HEK293 (cell line): ENCODE measurements around the gene IFNA5.

ENCODE experiments used
- CTCF ChIA-PET: fragments of 350-600 bp; formaldehyde crosslinking; extraction: SDS; loops from one replicate; lab custom pipeline; 2021; ENCODE audit warnings: antibody characterized with exemption; lab: Yijun Ruan, JAX
- POLR2A ChIA-PET: fragments of 300-600 bp; formaldehyde crosslinking; extraction: SDS; loops from one replicate; lab custom pipeline; 2020; ENCODE audit warnings: antibody characterized with exemption, inconsistent platforms; lab: Yijun Ruan, JAX
- H3K27ac ChIP-seq: fragments of 200-500 bp; sonication (Bioruptor generic); 2 replicates; pipeline ENCODE4 v1.5.1; 2014; ENCODE audit warnings: low read depth, low read length, control low read depth, inconsistent platforms; ENCODE audit errors: extremely low read depth
- H3K36me3 ChIP-seq, 2 experiments: fragments of 200-500 bp in 1 of 2; sonication (Bioruptor generic) in 1 of 2; 1 replicate in 1 of 2; 2 replicates in 1 of 2; pipeline ENCODE4 v1.5.1; 2014 to 2017; ENCODE audit warnings: inconsistent platforms in 2 of 2, low read length in 2 of 2; ENCODE audit not compliant: control insufficient read depth in 2 of 2, insufficient read depth in 1 of 2
- H3K4me1 ChIP-seq: fragments of 200-500 bp; sonication (Bioruptor generic); 2 replicates; pipeline ENCODE4 v1.5.1; 2014; ENCODE audit warnings: mild to moderate bottlenecking, low read length, inconsistent platforms; ENCODE audit not compliant: control insufficient read depth, insufficient read depth
- H3K4me3 ChIP-seq: 2 replicates; pipeline ENCODE4 v1.5.1; 2011; ENCODE audit warnings: low read depth, mild to moderate bottlenecking, control low read depth, low read length, moderate library complexity
- H3K9me3 ChIP-seq: fragments of 200-500 bp; sonication (Bioruptor generic); 2 replicates; pipeline ENCODE4 v1.5.1; 2014; ENCODE audit warnings: low read depth, low read length, inconsistent platforms; ENCODE audit not compliant: control insufficient read depth, insufficient read depth
- MZF1 ChIP-seq: fragments of 450-650 bp; formaldehyde crosslinking; IDR thresholded peaks from 2 replicates; pipeline ENCODE4 v1.5.1; 2017; ENCODE audit warnings: missing biosample characterization, missing genetic modification characterization, borderline replicate concordance
- SCRT1 ChIP-seq: fragments of 450-650 bp; formaldehyde crosslinking; IDR thresholded peaks from 2 replicates; pipeline ENCODE4 v1.5.1; 2016; ENCODE audit warnings: missing biosample characterization, missing genetic modification characterization, borderline replicate concordance
- YY1 ChIP-seq: fragments of 450-650 bp; formaldehyde crosslinking; IDR thresholded peaks from 2 replicates; pipeline ENCODE4 v1.5.1; 2018; ENCODE audit warnings: missing biosample characterization, missing genetic modification characterization
- ZBTB17 ChIP-seq: fragments of 450-650 bp; formaldehyde crosslinking; IDR thresholded peaks from 2 replicates; pipeline ENCODE4 v1.5.1; 2016; ENCODE audit warnings: missing biosample characterization, missing genetic modification characterization
- ZBTB21 ChIP-seq: fragments of 450-650 bp; formaldehyde crosslinking; IDR thresholded peaks from 2 replicates; pipeline ENCODE4 v1.5.1; 2017; ENCODE audit warnings: missing biosample characterization, missing genetic modification characterization
- ZNF140 ChIP-seq: fragments of 450-650 bp; formaldehyde crosslinking; IDR thresholded peaks from 2 replicates; pipeline ENCODE4 v1.5.1; 2016; ENCODE audit warnings: missing biosample characterization, missing genetic modification characterization
- ZNF2 ChIP-seq: fragments of 450-650 bp; formaldehyde crosslinking; IDR thresholded peaks from 2 replicates; pipeline ENCODE4 v1.5.1; 2016; ENCODE audit warnings: missing biosample characterization, missing genetic modification characterization
- ZNF510 ChIP-seq: fragments of 450-650 bp; formaldehyde crosslinking; IDR thresholded peaks from 2 replicates; pipeline ENCODE4 v1.5.1; 2018; ENCODE audit warnings: mild to moderate bottlenecking, missing genetic modification characterization, missing biosample characterization; ENCODE audit not compliant: insufficient replicate concordance
- ZNF791 ChIP-seq: fragments of 450-650 bp; formaldehyde crosslinking; IDR thresholded peaks from 2 replicates; pipeline ENCODE4 v1.5.1; 2016; ENCODE audit warnings: missing biosample characterization, missing genetic modification characterization
- TF ChIP-seq, protein P1 (sequence below): fragments of 450-650 bp; IDR thresholded peaks from 2 replicates; pipeline ENCODE4 v1.5.1; 2018; ENCODE audit warnings: missing biosample characterization, missing genetic modification characterization
- TF ChIP-seq, protein P2 (sequence below): fragments of 450-650 bp; formaldehyde crosslinking; conservative IDR thresholded peaks from 2 replicates; pipeline ENCODE4 v1.5.1; 2016; ENCODE audit warnings: low read depth, missing biosample characterization, missing genetic modification characterization
- TF ChIP-seq, protein P3 (sequence below): fragments of 450-650 bp; formaldehyde crosslinking; IDR thresholded peaks from 2 replicates; pipeline ENCODE4 v1.5.1; 2016; ENCODE audit warnings: missing biosample characterization, missing genetic modification characterization
- TF ChIP-seq, protein P4 (sequence below): fragments of 450-650 bp; formaldehyde crosslinking; optimal IDR thresholded peaks from 2 replicates; pipeline ENCODE3; 2016; ENCODE audit warnings: missing biosample characterization, mild to moderate bottlenecking, missing genetic modification characterization
- TF ChIP-seq, protein P5 (sequence below): fragments of 450-650 bp; formaldehyde crosslinking; IDR thresholded peaks from 2 replicates; pipeline ENCODE4 v1.5.1; 2016; ENCODE audit warnings: missing biosample characterization, missing genetic modification characterization, borderline replicate concordance
- TF ChIP-seq, protein P6 (sequence below): fragments of 450-650 bp; formaldehyde crosslinking; IDR thresholded peaks from 2 replicates; pipeline ENCODE4 v1.5.1; 2016; ENCODE audit warnings: missing biosample characterization, missing genetic modification characterization
- TF ChIP-seq, protein P7 (sequence below): fragments of 450-650 bp; formaldehyde crosslinking; IDR thresholded peaks from 2 replicates; pipeline ENCODE4 v1.5.0; 2017; ENCODE audit warnings: missing biosample characterization, missing genetic modification characterization, borderline replicate concordance
- TF ChIP-seq, protein P8 (sequence below): fragments of 450-650 bp; formaldehyde crosslinking; IDR thresholded peaks from 2 replicates; pipeline ENCODE4 v1.5.1; 2017; ENCODE audit warnings: missing biosample characterization, mild to moderate bottlenecking, missing genetic modification characterization, moderate library complexity

IFNA5 gene

DNA sequence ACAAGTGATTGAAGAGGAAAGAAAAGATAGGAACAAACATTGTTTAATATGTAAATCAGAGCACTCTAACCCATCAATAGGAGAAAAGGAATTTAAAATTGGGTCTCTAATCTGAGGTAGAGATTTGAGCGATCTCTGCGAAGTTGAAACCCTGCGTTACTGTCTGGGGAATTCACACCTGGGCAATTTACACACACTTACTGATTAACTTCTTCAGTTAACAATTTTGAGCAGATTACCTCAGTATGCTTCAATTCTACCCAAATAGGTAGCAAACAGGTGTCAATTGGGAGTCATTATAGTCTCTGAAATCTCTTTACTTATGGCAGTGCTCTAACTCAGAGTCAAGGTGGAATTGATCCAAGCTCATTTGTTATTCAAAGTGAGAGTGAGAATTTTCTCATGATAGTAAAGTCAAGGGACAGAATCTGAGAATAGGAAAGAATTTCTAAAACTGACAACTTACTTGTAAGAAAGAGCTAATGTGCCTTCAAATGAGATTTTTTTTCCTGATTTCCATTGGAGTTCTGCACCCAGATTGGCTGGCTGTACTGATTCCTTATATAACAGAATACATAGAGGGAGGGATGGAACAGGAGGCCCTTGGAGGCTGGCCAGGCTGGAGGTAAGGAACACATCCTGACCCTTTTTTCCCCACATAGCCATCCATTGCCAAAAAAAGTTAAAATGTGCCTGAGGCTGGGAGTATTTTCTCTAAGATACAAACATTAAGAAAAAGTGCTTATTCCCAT is 38.2 kb downstream of the IFNA5 start:
- CTCF ChIA-PET = interaction anchor here (1.1 to 1.8 kb wide), 2 partner anchors 14 to 129 kb away, joined by 4 to 7 read pairs; no protein-coding TSS in a partner anchor
- POLR2A ChIA-PET = no interaction called here
- TF ChIP-seq ZBTB17 (tag by site-specific recombination) (no peak), ZNF140 (tag by site-specific recombination) (no peak), ZBTB21 (tag by site-specific recombination) (no peak), ZNF2 (tag by site-specific recombination) (no peak), ZNF791 (tag by site-specific recombination) (no peak), SCRT1 (no peak), YY1 (tag by site-specific recombination) (no peak), MZF1 (no peak), ZNF510 (tag by site-specific recombination) (no peak)
- TF ChIP-seq, protein P1, sequence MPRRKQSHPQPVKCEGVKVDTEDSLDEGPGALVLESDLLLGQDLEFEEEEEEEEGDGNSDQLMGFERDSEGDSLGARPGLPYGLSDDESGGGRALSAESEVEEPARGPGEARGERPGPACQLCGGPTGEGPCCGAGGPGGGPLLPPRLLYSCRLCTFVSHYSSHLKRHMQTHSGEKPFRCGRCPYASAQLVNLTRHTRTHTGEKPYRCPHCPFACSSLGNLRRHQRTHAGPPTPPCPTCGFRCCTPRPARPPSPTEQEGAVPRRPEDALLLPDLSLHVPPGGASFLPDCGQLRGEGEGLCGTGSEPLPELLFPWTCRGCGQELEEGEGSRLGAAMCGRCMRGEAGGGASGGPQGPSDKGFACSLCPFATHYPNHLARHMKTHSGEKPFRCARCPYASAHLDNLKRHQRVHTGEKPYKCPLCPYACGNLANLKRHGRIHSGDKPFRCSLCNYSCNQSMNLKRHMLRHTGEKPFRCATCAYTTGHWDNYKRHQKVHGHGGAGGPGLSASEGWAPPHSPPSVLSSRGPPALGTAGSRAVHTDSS (tag by site-specific recombination) = no peak
- TF ChIP-seq, protein P2, sequence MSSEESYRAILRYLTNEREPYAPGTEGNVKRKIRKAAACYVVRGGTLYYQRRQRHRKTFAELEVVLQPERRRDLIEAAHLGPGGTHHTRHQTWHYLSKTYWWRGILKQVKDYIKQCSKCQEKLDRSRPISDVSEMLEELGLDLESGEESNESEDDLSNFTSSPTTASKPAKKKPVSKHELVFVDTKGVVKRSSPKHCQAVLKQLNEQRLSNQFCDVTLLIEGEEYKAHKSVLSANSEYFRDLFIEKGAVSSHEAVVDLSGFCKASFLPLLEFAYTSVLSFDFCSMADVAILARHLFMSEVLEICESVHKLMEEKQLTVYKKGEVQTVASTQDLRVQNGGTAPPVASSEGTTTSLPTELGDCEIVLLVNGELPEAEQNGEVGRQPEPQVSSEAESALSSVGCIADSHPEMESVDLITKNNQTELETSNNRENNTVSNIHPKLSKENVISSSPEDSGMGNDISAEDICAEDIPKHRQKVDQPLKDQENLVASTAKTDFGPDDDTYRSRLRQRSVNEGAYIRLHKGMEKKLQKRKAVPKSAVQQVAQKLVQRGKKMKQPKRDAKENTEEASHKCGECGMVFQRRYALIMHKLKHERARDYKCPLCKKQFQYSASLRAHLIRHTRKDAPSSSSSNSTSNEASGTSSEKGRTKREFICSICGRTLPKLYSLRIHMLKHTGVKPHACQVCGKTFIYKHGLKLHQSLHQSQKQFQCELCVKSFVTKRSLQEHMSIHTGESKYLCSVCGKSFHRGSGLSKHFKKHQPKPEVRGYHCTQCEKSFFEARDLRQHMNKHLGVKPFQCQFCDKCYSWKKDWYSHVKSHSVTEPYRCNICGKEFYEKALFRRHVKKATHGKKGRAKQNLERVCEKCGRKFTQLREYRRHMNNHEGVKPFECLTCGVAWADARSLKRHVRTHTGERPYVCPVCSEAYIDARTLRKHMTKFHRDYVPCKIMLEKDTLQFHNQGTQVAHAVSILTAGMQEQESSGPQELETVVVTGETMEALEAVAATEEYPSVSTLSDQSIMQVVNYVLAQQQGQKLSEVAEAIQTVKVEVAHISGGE (tag by site-specific recombination) = no peak
- TF ChIP-seq, protein P3, sequence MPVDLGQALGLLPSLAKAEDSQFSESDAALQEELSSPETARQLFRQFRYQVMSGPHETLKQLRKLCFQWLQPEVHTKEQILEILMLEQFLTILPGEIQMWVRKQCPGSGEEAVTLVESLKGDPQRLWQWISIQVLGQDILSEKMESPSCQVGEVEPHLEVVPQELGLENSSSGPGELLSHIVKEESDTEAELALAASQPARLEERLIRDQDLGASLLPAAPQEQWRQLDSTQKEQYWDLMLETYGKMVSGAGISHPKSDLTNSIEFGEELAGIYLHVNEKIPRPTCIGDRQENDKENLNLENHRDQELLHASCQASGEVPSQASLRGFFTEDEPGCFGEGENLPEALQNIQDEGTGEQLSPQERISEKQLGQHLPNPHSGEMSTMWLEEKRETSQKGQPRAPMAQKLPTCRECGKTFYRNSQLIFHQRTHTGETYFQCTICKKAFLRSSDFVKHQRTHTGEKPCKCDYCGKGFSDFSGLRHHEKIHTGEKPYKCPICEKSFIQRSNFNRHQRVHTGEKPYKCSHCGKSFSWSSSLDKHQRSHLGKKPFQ = no peak
- TF ChIP-seq, protein P4, sequence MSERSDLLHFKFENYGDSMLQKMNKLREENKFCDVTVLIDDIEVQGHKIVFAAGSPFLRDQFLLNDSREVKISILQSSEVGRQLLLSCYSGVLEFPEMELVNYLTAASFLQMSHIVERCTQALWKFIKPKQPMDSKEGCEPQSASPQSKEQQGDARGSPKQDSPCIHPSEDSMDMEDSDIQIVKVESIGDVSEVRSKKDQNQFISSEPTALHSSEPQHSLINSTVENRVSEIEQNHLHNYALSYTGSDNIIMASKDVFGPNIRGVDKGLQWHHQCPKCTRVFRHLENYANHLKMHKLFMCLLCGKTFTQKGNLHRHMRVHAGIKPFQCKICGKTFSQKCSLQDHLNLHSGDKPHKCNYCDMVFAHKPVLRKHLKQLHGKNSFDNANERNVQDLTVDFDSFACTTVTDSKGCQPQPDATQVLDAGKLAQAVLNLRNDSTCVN (tag by site-specific recombination) = no peak
- TF ChIP-seq, protein P5, sequence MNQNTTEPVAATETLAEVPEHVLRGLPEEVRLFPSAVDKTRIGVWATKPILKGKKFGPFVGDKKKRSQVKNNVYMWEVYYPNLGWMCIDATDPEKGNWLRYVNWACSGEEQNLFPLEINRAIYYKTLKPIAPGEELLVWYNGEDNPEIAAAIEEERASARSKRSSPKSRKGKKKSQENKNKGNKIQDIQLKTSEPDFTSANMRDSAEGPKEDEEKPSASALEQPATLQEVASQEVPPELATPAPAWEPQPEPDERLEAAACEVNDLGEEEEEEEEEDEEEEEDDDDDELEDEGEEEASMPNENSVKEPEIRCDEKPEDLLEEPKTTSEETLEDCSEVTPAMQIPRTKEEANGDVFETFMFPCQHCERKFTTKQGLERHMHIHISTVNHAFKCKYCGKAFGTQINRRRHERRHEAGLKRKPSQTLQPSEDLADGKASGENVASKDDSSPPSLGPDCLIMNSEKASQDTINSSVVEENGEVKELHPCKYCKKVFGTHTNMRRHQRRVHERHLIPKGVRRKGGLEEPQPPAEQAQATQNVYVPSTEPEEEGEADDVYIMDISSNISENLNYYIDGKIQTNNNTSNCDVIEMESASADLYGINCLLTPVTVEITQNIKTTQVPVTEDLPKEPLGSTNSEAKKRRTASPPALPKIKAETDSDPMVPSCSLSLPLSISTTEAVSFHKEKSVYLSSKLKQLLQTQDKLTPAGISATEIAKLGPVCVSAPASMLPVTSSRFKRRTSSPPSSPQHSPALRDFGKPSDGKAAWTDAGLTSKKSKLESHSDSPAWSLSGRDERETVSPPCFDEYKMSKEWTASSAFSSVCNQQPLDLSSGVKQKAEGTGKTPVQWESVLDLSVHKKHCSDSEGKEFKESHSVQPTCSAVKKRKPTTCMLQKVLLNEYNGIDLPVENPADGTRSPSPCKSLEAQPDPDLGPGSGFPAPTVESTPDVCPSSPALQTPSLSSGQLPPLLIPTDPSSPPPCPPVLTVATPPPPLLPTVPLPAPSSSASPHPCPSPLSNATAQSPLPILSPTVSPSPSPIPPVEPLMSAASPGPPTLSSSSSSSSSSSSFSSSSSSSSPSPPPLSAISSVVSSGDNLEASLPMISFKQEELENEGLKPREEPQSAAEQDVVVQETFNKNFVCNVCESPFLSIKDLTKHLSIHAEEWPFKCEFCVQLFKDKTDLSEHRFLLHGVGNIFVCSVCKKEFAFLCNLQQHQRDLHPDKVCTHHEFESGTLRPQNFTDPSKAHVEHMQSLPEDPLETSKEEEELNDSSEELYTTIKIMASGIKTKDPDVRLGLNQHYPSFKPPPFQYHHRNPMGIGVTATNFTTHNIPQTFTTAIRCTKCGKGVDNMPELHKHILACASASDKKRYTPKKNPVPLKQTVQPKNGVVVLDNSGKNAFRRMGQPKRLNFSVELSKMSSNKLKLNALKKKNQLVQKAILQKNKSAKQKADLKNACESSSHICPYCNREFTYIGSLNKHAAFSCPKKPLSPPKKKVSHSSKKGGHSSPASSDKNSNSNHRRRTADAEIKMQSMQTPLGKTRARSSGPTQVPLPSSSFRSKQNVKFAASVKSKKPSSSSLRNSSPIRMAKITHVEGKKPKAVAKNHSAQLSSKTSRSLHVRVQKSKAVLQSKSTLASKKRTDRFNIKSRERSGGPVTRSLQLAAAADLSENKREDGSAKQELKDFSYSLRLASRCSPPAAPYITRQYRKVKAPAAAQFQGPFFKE (tag by site-specific recombination) = no peak
- TF ChIP-seq, protein P6, sequence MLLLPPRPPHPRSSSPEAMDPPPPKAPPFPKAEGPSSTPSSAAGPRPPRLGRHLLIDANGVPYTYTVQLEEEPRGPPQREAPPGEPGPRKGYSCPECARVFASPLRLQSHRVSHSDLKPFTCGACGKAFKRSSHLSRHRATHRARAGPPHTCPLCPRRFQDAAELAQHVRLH (tag by site-specific recombination) = no peak
- TF ChIP-seq, protein P7, sequence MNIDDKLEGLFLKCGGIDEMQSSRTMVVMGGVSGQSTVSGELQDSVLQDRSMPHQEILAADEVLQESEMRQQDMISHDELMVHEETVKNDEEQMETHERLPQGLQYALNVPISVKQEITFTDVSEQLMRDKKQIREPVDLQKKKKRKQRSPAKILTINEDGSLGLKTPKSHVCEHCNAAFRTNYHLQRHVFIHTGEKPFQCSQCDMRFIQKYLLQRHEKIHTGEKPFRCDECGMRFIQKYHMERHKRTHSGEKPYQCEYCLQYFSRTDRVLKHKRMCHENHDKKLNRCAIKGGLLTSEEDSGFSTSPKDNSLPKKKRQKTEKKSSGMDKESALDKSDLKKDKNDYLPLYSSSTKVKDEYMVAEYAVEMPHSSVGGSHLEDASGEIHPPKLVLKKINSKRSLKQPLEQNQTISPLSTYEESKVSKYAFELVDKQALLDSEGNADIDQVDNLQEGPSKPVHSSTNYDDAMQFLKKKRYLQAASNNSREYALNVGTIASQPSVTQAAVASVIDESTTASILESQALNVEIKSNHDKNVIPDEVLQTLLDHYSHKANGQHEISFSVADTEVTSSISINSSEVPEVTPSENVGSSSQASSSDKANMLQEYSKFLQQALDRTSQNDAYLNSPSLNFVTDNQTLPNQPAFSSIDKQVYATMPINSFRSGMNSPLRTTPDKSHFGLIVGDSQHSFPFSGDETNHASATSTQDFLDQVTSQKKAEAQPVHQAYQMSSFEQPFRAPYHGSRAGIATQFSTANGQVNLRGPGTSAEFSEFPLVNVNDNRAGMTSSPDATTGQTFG (tag by site-specific recombination) = no peak
- TF ChIP-seq, protein P8, sequence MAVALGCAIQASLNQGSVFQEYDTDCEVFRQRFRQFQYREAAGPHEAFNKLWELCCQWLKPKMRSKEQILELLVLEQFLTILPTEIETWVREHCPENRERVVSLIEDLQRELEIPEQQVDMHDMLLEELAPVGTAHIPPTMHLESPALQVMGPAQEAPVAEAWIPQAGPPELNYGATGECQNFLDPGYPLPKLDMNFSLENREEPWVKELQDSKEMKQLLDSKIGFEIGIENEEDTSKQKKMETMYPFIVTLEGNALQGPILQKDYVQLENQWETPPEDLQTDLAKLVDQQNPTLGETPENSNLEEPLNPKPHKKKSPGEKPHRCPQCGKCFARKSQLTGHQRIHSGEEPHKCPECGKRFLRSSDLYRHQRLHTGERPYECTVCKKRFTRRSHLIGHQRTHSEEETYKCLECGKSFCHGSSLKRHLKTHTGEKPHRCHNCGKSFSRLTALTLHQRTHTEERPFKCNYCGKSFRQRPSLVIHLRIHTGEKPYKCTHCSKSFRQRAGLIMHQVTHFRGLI (tag by site-specific recombination) = no peak

More for the DNA sequence above, 38.2 kb downstream of the IFNA5 start:
- Histone ChIP-seq H3K4me1 (no peaks in the 10 kb centered on the region), H3K27ac (no peak overlapping the region), H3K9me3 (no peaks in the 10 kb centered on the region), H3K36me3 (no peaks in the 10 kb centered on the region), H3K4me3 (no peak overlapping the region)
